Esophagus squamous epithelium (tissue), 5 donors: ENCODE data around the gene TMEM89. TPM values are rescaled to one million over a fixed set of nuclear protein-coding genes. Genes with fewer than 3 reads are reported as not detected.
A peak's percentile ranks its signal among the peaks of the same experiment; 100 is the strongest.

Experiments
- DNase-seq: peaks from one replicate; lab custom pipeline; 2025; lab: John Stamatoyannopoulos, UW
- H3K27ac ChIP-seq, 4 donors: fragments of 200-600 bp; sonication (generic); one replicate each; pipeline ENCODE4 v1.5.1; 2016 to 2019; ENCODE audit warnings: mild to moderate bottlenecking in 1 of 4
- H3K27me3 ChIP-seq, 4 donors: fragments of 200-600 bp; sonication (generic); 1 replicate in 3 of 4; 2 replicates in 1 of 4; pipeline versions ENCODE4 v1.5.1 to v1.6.0; 2017 to 2021; ENCODE audit warnings: antibody characterized with exemption in 1 of 4
- H3K36me3 ChIP-seq, 3 donors: fragments of 200-600 bp; sonication (generic); one replicate each; pipeline ENCODE4 v1.5.1; 2016 to 2019
- H3K4me1 ChIP-seq, 3 donors: fragments of 200-600 bp; sonication (generic); one replicate each; pipeline ENCODE4 v1.5.1; 2017 to 2019
- H3K4me3 ChIP-seq, 4 donors: fragments of 200-600 bp; sonication (generic); 1 replicate in 3 of 4; 2 replicates in 1 of 4; pipeline ENCODE4 v1.5.1; 2016 to 2019; ENCODE audit warnings: mild to moderate bottlenecking in 2 of 4, moderate library complexity in 1 of 4
- H3K9me3 ChIP-seq, 3 donors: fragments of 200-600 bp; sonication (generic); one replicate each; pipeline ENCODE4 v1.5.1; 2016 to 2019
- POLR2A ChIP-seq, 4 donors: fragments of 450-650 bp; IDR thresholded peaks; one replicate each; pipeline ENCODE4 v1.6.1; 2017; ENCODE audit warnings: antibody characterized with exemption in 4 of 4, mild to moderate bottlenecking in 4 of 4, moderate library complexity in 3 of 4
- WGBS, 2 donors: methylation state at CpG; one replicate each; pipeline ENCODE4 v1.1.5; 2018; 5-methylcytosine and 5-hydroxymethylcytosine counted together
- intact Hi-C: fragments of 100-400 bp; cut with DNase I; formaldehyde crosslinking; loops from one replicate; pipeline ENCODE4 v1.15.0; 2022
- total RNA-seq, 4 donors: library from RNA; depleted of rRNA; stranded (reverse); fragments of >200 nt; gene quantifications; one replicate each; pipeline ENCODE4 v1.1.0, GENCODE V29; 2016
- TF ChIP-seq, protein P1 (sequence below), 6 experiments: fragments of 450-650 bp in 4 of 6; fragments of 200-600 bp in 2 of 6; sonication (generic) in 2 of 6; IDR thresholded peaks; one replicate each; pipeline ENCODE4 v1.5.1; 2016 to 2019; ENCODE audit warnings: antibody characterized with exemption in 6 of 6, mild to moderate bottlenecking in 4 of 6, moderate library complexity in 4 of 6
- donor health status: DM: yes; HTN: yes; CAD: no.

The TMEM89 gene
- total RNA-seq, 4 donors from 2014 or later: not detected

DNA sequence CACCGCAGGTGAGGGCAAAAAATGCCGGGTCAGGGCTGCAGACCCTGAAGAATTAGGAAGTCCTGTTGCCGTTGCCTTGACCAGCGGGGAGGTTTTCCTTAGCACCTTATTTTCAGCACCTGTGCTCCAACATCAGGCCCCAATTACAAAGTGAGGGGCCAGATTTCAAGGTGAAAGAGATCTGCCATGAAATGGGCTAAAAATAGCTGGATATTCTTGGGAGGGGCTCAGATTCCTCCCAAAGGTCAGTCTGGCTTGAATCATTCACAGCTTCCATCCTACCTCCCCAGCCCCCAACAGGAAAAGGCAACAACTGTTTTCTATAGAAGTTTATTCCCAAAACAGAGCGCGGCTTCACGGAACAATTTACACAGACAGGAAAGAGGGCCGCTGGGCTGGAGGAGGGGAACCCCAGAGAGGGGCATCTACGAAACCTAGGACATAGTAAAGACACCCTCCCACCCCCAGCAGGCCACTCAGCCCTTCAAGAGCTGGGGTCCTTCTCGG is 14.6 kb upstream of the TMEM89 start:
- no peak for TF ChIP-seq POLR2A (IDR thresholded peaks at IDR 0.05)
- TF ChIP-seq, protein P1, sequence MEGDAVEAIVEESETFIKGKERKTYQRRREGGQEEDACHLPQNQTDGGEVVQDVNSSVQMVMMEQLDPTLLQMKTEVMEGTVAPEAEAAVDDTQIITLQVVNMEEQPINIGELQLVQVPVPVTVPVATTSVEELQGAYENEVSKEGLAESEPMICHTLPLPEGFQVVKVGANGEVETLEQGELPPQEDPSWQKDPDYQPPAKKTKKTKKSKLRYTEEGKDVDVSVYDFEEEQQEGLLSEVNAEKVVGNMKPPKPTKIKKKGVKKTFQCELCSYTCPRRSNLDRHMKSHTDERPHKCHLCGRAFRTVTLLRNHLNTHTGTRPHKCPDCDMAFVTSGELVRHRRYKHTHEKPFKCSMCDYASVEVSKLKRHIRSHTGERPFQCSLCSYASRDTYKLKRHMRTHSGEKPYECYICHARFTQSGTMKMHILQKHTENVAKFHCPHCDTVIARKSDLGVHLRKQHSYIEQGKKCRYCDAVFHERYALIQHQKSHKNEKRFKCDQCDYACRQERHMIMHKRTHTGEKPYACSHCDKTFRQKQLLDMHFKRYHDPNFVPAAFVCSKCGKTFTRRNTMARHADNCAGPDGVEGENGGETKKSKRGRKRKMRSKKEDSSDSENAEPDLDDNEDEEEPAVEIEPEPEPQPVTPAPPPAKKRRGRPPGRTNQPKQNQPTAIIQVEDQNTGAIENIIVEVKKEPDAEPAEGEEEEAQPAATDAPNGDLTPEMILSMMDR (IDR thresholded peaks at IDR 0.05): no peak
- Histone ChIP-seq H3K4me3 (peak overlapping the region; percentile 66 to 96 (median 90)), H3K9me3 (no peaks in the 10 kb centered on the region), H3K36me3 (peaks cover 0 to 25% (median 0%) of the 10 kb centered on the region in 3 donors), H3K27ac (peak overlapping the region; percentile 56 to 88 (median 86)), H3K27me3 (no peaks in the 10 kb centered on the region), H3K4me1 (peaks cover 15 to 35% (median 19%) of the 10 kb centered on the region in 3 donors)
- intact Hi-C loops: no loop called here
- 45 to 48% methylated on average over 6 to 10 of the region's 10 CpGs for WGBS, 2 donors
- no peak for DNase-seq

DNA sequence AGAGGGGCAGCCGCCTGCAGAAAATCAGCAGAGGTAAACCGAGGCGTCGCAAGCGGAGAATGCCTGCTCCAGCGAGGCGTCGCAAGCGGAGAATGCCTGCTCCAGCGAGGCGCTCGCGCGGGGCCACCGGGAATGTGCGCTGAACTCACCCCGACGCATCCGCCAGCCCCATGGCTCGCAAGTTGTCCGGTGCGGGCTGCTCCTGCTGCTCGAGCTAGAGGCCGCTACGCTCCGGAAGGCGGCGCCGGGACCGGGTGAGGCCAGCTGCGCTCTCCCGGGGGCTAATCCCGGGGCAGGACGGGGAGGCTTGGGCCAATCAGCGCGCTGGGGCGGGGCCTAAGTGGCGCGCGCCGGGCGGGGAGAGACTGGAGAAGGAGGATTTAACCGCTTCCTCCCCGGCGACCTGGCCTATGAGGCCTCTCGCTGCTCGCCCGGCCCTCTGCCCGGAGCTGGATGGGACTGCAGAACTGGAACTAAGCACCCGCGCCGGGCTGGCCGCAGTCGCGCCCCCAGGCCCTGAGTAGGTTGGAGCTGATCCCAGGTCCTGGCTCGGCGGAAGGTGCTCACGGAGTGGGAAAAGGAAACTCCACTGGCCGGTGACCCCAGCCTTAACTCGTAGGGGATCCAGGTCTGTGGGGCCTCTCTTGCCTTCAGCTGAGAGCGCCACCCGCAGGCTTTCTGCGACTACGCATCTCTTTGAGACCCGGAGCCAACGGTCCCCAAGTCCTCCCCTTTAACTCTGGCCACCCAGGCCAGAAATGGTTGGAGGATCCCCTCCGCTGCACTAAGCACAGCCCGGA is 13.9 kb upstream of the TMEM89 start, which contains the start of gene SLC26A6:
SLC26A6 (minus strand) TSS at position 240 of the 800 bp plus-strand sequence; CDS start at position 172, 68 bp downstream.
- WGBS, 2 donors: 0 to 1% methylated on average over 1 to 14 of the region's 68 CpGs
- peak in 3 of 4 donors; percentile 16 to 58 (median 25) for TF ChIP-seq POLR2A (IDR thresholded peaks at IDR 0.05)
- TF ChIP-seq, protein P1 (IDR thresholded peaks at IDR 0.05): peak in 5 of 6 experiments; percentile 27 to 51 (median 36)
- H3K9me3 ChIP-seq: no peaks in the 10 kb centered on the region
- peaks cover 15 to 35% (median 19%) of the 10 kb centered on the region in 3 donors for H3K4me1 ChIP-seq
- intact Hi-C loops: no loop called here
- H3K4me3 ChIP-seq: peak within 1 kb of the TSS; percentile 66 to 96 (median 90)
- H3K27ac ChIP-seq: peak within 1 kb of the TSS; percentile 56 to 88 (median 86)
- DNase-seq: peak; percentile 78
- H3K36me3 ChIP-seq: peaks cover 0 to 33% (median 0%) of the 10 kb centered on the region in 3 donors
- no peaks in the 10 kb centered on the region for H3K27me3 ChIP-seq

- TF ChIP-seq, protein P1 (IDR thresholded peaks at IDR 0.05): peak in 1 of 6 experiments; percentile 14
- no peak for TF ChIP-seq POLR2A (IDR thresholded peaks at IDR 0.05)
- peak overlapping the region; percentile 66 to 96 (median 90) for H3K4me3 ChIP-seq
- peaks cover 0 to 40% (median 0%) of the 10 kb centered on the region in 3 donors for H3K36me3 ChIP-seq
- DNase-seq: no peak
- peak overlapping the region; percentile 56 to 88 (median 86) for H3K27ac ChIP-seq
- whole genome bisulfite sequencing, 2 donors: 0 to 20% methylated on average over 4 of the region's 30 CpGs
- no peaks in the 10 kb centered on the region for H3K27me3 ChIP-seq
- H3K9me3 ChIP-seq: no peaks in the 10 kb centered on the region
- intact Hi-C loops: no loop called here
- peaks cover 15 to 35% (median 19%) of the 10 kb centered on the region in 3 donors for H3K4me1 ChIP-seq
These were observed 13.2 kb upstream of the TMEM89 start for GRCh38 chr3:48634661-48635221.

DNA sequence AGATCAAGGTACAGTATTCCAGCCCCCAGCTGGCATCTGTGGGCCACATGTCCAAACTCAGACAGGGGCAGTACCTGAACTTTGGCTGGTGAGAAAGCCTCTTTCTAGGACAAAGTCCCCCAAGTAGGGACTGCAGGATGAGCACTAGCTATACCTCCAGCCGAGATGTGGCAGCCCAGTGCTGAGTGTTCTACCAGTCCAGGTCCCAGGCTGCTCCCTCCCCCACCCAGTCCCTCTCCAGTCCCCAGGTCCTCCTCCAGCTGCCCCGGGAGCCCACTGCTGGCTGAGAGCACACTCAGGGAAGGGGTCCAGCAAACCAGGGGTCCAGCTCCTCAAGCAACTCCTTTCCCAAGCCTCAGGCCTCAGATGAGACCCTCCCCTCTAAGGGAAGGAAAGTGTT is 12.2 kb upstream of the TMEM89 start:
- intact Hi-C loops: no loop called here
- Histone ChIP-seq H3K4me1 (peaks cover 15 to 35% (median 19%) of the 10 kb centered on the region in 3 donors), H3K4me3 (no peak overlapping the region), H3K27ac (no peak overlapping the region), H3K36me3 (peaks cover 0 to 48% (median 0%) of the 10 kb centered on the region in 3 donors), H3K9me3 (no peaks in the 10 kb centered on the region), H3K27me3 (no peaks in the 10 kb centered on the region)
- WGBS, 2 donors: 100% methylated on average over 1 of the region's 2 CpGs; no CpG with 5 or more reads in 1 of the 2 donors
- TF ChIP-seq POLR2A (IDR thresholded peaks at IDR 0.05): no peak
- TF ChIP-seq, protein P1 (IDR thresholded peaks at IDR 0.05): no peak
- DNase-seq: no peak
